CD4-positive, alpha-beta T cell (primary cell): ENCODE measurements around the gene CHIA. TPM values are rescaled to one million over a fixed set of nuclear protein-coding genes. Genes with fewer than 3 reads are reported as not detected.

Experiments used
- ATAC-seq: fragments of 200-7000 bp; cut with Tn5 transposase; one replicate; pipeline ENCODE4 v1.10.0; 2022; ENCODE audit warnings: mild to moderate bottlenecking; ENCODE audit not compliant: poor library complexity
- CTCF ChIA-PET: fragments of 350-600 bp; sonication (Branson Sonifier 250); formaldehyde crosslinking; loops from one replicate; lab custom pipeline; 2021; ENCODE audit warnings: antibody characterized with exemption, inconsistent platforms; lab: Charles Lee
- POLR2A ChIA-PET: fragments of 350-600 bp; sonication (Branson Sonifier 250); formaldehyde crosslinking; loops from one replicate; lab custom pipeline; 2021; ENCODE audit warnings: antibody characterized with exemption, inconsistent platforms; lab: Charles Lee
- DNase-seq, 14 experiments: peaks; one replicate each; pipeline ENCODE4 v3.0.0-alpha.2; 2013 to 2020; ENCODE audit warnings: mixed read lengths in 2 of 14
- H3K27ac ChIP-seq, 2 donors: one replicate each; pipeline versions ENCODE4 v1.5.1 to v1.7.0; 2013; ENCODE audit warnings: low read length in 2 of 2, low read depth in 1 of 2, mild to moderate bottlenecking in 1 of 2
- H3K27me3 ChIP-seq, 2 experiments: 1 replicate in 1 of 2; 2 replicates in 1 of 2; pipeline versions ENCODE4 v1.6.1 to v1.7.0; 2013; ENCODE audit warnings: low read length in 2 of 2, control low read depth in 1 of 2, mild to moderate bottlenecking in 1 of 2, moderate library complexity in 1 of 2; ENCODE audit not compliant: insufficient read depth in 2 of 2, control insufficient read depth in 1 of 2
- H3K36me3 ChIP-seq: one replicate; pipeline ENCODE4 v1.6.1; 2013; ENCODE audit warnings: low read length, control low read depth; ENCODE audit not compliant: insufficient read depth
- H3K4me1 ChIP-seq: one replicate; pipeline ENCODE4 v1.6.1; 2013; ENCODE audit warnings: low read length, control low read depth; ENCODE audit not compliant: insufficient read depth
- H3K4me3 ChIP-seq: one replicate; pipeline ENCODE4 v1.5.1; 2013; ENCODE audit warnings: mild to moderate bottlenecking, low read length, moderate library complexity
- H3K9me3 ChIP-seq, 2 experiments: 1 replicate in 1 of 2; 2 replicates in 1 of 2; pipeline versions ENCODE4 v1.6.1 to v1.7.0; 2013; ENCODE audit warnings: low read length in 2 of 2, mild to moderate bottlenecking in 2 of 2, control low read depth in 1 of 2, moderate library complexity in 1 of 2; ENCODE audit not compliant: control insufficient read depth in 1 of 2, insufficient read depth in 1 of 2
- H3K27ac Mint-ChIP-seq: one replicate; pipeline ENCODE4 v1.8.0; 2020; ENCODE audit warnings: mixed read lengths
- H3K27me3 Mint-ChIP-seq: one replicate; pipeline ENCODE4 v1.8.0; 2021; ENCODE audit warnings: mixed read lengths
- H3K36me3 Mint-ChIP-seq: one replicate; pipeline ENCODE4 v1.8.0; 2021; ENCODE audit warnings: low read depth, mixed read lengths
- H3K4me1 Mint-ChIP-seq: one replicate; pipeline ENCODE4 v1.8.0; 2021; ENCODE audit warnings: low read depth, mixed read lengths
- H3K4me3 Mint-ChIP-seq: one replicate; pipeline ENCODE4 v1.8.0; 2020; ENCODE audit warnings: mild to moderate bottlenecking, mixed read lengths
- H3K9me3 Mint-ChIP-seq: one replicate; pipeline ENCODE4 v1.8.0; 2020; ENCODE audit warnings: mixed read lengths
- intact Hi-C, 2 experiments: fragments of 100-400 bp; cut with DNase I in 1 of 2; cut with micrococcal nuclease in 1 of 2; formaldehyde crosslinking; loops; one replicate each; pipeline versions ENCODE4 v1.15.1 to v1.9.0; 2023 to 2025; cut with DNase I, micrococcal nuclease
- total RNA-seq, 174 experiments: library from RNA in 2 of 174; stranded (reverse) in 2 of 174; gene quantifications; one replicate each; pipeline ENCODE4 v1.2.3 and lab custom pipeline; 2021 to 2026
- TF ChIP-seq, protein P1 (sequence below): fragments of 200-600 bp; IDR thresholded peaks from one replicate; pipeline ENCODE4 v1.8.0; 2022; ENCODE audit warnings: antibody characterized with exemption, mild to moderate bottlenecking

CHIA gene
- total RNA-seq, 2 experiments from 2014 or later = not detected

DNA sequence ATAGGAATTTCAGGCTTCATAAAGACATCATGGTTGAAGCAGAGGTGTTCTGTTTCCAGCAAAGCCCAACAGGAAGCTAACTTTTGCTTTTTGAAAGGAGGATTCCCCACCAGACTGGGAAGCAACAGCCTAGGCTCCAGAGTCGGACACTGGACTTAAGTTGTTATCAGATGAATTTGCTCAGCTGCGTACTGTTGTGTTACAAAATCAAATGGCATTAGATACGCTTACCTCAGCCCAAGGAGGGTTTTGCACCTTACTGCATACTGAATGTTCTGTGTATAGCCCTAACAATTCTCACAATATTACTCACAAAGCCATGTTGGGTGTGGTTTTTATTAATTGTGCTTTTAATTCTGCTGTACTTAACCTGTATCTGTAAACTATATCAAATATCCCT is 547 bp upstream of the CHIA start:
- H3K4me1 ChIP-seq = no peaks in the 10 kb centered on the region
- no peak overlapping the region for H3K4me3 Mint-ChIP-seq
- ATAC-seq = no peak

GRCh38 chr1:111294390-111294789 is 3.7 kb downstream of the CHIA start:
- intact Hi-C loops = no loop called here
- ChIA-PET CTCF (no interaction called here), POLR2A (no interaction called here)
- Histone ChIP-seq H3K36me3 (no peaks in the 10 kb centered on the region), H3K27me3 (no peaks in the 10 kb centered on the region), H3K4me3 (no peak overlapping the region), H3K9me3 (peaks cover 0 to 3% of the 10 kb centered on the region in 2 experiments), H3K27ac (no peak overlapping the region), H3K4me1 (no peaks in the 10 kb centered on the region)
- H3K27ac Mint-ChIP-seq = no peak overlapping the region
- TF ChIP-seq, protein P1, sequence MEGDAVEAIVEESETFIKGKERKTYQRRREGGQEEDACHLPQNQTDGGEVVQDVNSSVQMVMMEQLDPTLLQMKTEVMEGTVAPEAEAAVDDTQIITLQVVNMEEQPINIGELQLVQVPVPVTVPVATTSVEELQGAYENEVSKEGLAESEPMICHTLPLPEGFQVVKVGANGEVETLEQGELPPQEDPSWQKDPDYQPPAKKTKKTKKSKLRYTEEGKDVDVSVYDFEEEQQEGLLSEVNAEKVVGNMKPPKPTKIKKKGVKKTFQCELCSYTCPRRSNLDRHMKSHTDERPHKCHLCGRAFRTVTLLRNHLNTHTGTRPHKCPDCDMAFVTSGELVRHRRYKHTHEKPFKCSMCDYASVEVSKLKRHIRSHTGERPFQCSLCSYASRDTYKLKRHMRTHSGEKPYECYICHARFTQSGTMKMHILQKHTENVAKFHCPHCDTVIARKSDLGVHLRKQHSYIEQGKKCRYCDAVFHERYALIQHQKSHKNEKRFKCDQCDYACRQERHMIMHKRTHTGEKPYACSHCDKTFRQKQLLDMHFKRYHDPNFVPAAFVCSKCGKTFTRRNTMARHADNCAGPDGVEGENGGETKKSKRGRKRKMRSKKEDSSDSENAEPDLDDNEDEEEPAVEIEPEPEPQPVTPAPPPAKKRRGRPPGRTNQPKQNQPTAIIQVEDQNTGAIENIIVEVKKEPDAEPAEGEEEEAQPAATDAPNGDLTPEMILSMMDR = no peak
- H3K27me3 Mint-ChIP-seq = no peaks in the 10 kb centered on the region
- ATAC-seq (no peak), DNase-seq (no peak)
- no peaks in the 10 kb centered on the region for H3K36me3 Mint-ChIP-seq
- peaks cover 17% of the 10 kb centered on the region for H3K4me1 Mint-ChIP-seq
- H3K9me3 Mint-ChIP-seq = no peaks in the 10 kb centered on the region
- peak overlapping the region; percentile 30 for H3K4me3 Mint-ChIP-seq

More for the DNA sequence above, 547 bp upstream of the CHIA start:
- Mint-ChIP-seq H3K36me3 (no peaks in the 10 kb centered on the region), H3K27me3 (no peaks in the 10 kb centered on the region), H3K27ac (no peak overlapping the region), H3K4me1 (peaks cover 13% of the 10 kb centered on the region), H3K9me3 (no peaks in the 10 kb centered on the region)
- H3K4me3 ChIP-seq = no peak overlapping the region
- TF ChIP-seq, protein P1 = no peak
- H3K27me3 ChIP-seq = no peaks in the 10 kb centered on the region
- H3K27ac ChIP-seq = no peak overlapping the region
- POLR2A ChIA-PET = no interaction called here
- H3K36me3 ChIP-seq = no peaks in the 10 kb centered on the region
- H3K9me3 ChIP-seq = no peaks in the 10 kb centered on the region
- intact Hi-C loops = no loop called here
- CTCF ChIA-PET = no interaction called here
- DNase-seq = no peak

DNA sequence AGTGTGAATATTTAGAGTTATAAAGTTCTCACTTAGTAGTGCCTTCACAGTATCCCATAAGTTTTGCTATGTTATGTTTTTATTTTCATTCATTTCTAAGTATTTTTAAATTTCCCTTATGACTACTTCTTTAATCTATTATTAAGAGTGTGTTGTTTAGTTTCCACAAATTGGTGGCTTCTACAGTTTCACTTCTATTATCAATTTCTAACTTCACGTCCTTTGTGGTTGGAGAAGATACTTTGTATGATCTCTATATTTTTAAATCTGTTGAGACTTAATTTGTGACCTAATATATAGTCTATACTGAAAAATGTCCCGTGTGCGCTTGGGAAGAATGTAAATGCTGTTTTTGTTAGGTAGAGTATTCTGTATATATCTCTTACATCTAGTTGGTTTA is 11.7 kb downstream of the CHIA start:
- intact Hi-C loops = no loop called here
- Mint-ChIP-seq H3K9me3 (peaks cover 7% of the 10 kb centered on the region), H3K27ac (no peak overlapping the region), H3K4me1 (no peaks in the 10 kb centered on the region), H3K27me3 (no peaks in the 10 kb centered on the region), H3K4me3 (no peak overlapping the region), H3K36me3 (no peaks in the 10 kb centered on the region)
- Histone ChIP-seq H3K4me1 (no peaks in the 10 kb centered on the region), H3K27me3 (peaks cover 0 to 6% of the 10 kb centered on the region in 2 experiments), H3K36me3 (no peaks in the 10 kb centered on the region), H3K27ac (no peak overlapping the region), H3K4me3 (no peak overlapping the region), H3K9me3 (peaks cover 0 to 20% of the 10 kb centered on the region in 2 experiments)
- ChIA-PET POLR2A (no interaction called here), CTCF (no interaction called here)
- no peak for DNase-seq
- TF ChIP-seq, protein P1 = no peak
- no peak for ATAC-seq
